Globus pallidus (tissue), 1 donor: Measurements from ENCODE around the gene SAMD10.
"Not testable (repeated sequence)": the region's sequence is repeated elsewhere in the genome, so short reads cannot be mapped to it uniquely, and the experiment has no call there.

ENCODE experiments used
- DNase-seq: peaks from one replicate; pipeline ENCODE4 v3.0.0-alpha.2; 2015; ENCODE audit warnings: low spot score

SAMD10 gene

GRCh38 chr20:63968928-63969760 lies 10.3 kb downstream of the SAMD10 start:
- no peak for DNase-seq

DNA sequence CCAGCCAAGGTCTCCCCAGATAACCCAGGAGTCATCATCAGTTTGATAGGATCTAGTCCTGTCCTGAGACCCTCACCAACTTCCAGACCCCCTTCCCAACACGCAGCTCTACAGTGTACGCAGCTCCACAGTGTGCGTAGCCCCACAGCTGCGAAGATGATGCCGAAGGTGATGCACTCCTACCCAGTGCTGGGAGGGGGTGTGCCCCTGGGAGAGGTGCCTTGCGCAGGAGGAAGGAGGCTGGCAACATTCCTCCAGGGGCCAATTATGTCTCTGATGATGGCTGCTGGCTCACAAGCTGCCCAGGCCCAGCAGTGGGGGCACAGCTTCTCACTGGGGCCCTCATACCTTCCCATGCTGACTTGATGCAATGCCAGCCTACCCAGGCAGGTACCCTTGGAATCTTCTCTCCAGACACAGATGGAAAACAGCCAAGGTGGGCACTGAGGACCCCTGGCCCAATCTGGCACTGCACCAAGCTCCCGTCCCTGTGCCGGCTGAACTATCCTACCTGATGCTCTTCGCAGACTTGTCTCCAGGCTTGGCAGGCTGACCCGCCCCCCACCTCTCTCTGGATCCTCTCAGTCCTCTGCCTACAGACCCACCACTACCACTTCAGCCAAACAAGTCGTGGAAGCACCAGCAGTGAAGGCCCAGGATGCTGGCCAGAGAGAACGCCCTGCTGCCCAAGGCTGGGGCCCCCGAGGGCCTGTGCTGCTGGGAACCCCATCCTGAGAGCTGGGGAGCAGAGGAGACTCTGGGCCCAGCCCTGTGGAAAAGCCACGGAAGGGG lies 11.1 kb downstream of the SAMD10 start:
- DNase-seq, result no peak

- DNase-seq, result no peak
These were observed 11.9 kb downstream of the SAMD10 start for GRCh38 chr20:63967330-63968135.

DNA sequence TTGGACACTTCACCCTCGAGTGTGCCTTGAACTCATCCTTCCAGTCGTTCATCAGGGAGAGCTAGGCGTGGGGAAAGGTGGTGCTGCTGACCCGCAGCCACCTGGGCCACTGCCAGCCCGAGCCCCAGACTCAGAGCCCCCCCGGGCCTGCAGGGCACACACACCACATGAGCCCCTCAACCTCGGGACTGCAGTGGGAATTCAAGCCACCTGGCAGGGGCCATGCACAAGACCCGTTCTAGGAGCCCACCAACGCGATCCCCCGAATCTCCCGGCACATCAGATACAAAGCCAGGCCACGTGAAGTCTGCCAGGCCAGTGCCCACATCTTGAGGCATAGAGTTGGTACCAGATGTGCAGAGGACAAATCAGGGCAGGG lies 12.5 kb downstream of the SAMD10 start:
- no peak for DNase-seq

- no peak for DNase-seq
These were observed 13.1 kb downstream of the SAMD10 start for GRCh38 chr20:63966172-63966943.

GRCh38 chr20:63964412-63964811 lies 15.0 kb downstream of the SAMD10 start:
- no peak for DNase-seq

GRCh38 chr20:63963784-63964301 lies 15.6 kb downstream of the SAMD10 start:
- no peak for DNase-seq

DNA sequence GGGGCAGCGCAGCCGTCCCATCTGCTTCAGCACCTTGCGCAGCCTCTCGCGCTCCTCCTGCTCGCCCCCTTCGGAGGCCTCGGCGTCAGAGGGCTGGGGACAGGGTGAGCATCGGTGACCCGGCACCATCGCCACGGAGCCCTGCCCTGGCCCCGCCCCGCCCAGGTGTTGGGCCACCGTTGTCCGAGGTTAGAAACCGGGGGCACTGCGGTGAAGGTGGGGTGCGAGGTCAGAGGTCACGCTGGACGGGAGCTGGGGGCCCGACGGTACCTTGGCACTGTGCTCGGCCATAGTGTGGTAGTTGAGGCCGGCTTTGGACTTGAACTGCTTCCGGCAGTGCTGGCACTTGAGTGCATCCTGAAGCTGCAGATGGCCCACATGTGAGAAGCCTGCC lies 16.1 kb downstream of the SAMD10 start:
- DNase-seq, result no peak

DNA sequence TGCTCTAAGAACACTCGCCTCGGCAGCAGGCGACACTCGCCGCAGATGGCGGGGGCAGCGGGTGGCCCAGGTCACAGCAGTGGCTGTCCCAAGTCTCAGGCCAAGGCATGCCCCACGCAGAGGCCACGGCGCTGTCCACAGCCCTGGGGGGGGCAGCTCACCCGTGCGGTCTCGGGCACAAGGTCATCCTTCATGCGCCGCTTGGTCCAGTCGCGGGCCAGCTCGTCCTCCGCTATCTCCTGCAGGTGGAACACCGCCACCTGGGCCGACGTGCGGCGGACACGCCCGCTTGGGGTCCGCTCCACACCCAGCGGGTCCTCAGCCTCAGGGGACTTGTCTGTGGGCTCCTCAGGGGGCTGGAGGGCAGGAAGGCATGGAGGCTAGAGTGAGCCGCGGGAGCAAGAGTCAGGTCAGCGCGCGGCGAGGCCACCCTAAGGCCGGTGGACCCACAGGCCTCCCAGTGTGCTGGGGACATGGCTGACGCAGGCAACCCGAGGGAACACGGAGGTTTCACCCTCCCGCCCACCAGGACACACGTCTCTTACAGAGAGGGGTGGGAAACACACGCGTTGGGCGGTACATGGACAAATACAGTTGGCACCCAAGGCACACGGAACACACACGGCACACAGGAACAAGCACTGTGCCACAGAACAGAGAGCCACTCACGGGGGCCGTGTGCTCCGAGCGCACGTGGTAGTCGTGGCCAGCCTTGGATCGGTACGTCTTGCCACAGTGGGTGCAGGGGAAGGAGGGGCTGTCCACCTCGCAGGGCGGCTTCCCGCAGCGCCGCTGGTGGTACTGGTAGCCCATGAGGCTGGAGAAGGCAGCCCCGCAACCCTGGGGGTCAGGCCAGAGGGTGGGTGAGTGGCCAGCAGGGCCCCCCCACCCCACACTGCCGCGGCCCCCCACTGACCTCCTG lies 16.8 kb downstream of the SAMD10 start:
- DNase-seq, result no peak

GRCh38 chr20:63961664-63962425 lies 17.6 kb downstream of the SAMD10 start:
- DNase-seq, result no peak

DNA sequence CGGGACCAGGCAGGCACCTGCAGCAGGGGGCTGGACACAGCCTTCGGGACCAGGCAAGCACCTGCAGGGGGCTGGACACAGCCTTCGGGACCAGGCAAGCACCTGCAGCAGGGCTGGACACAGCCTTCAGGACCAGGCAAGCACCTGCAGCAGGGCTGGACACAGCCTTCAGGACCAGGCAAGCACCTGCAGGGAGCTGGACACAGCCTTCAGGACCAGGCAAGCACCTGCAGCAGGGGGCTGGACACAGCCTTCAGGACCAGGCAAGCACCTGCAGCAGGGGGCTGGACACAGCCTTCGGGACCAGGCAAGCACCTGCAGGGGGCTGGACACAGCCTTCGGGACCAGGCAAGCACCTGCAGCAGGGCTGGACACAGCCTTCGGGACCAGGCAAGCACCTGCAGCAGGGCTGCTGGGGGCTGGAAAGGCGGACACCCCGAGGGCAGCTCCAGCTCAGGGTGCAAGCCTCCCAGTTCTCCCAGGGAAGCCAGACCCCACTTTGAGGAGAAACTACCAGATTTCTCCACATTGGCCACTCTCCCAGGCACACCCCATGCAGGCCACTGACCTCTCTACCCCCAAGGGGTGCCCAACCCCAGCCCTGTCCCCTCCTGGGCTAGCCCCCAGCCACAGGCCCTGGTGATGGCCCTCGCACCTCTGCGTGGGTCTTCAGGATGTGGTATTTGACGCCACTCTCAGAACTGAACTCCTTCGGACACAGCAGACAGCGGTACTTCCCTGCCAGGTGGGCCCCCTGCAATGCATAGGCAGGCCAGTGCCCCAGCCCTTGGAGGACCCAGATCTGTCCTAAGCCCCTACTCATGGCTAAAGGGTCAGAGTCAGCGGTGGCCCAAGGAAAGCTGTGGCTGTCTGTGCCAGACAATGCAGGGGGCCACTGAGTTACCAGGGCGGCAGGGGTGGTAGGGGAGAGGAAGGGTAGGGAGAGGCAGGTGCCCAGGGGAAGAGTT lies 18.5 kb downstream of the SAMD10 start:
- DNase-seq, result not testable (repeated sequence)

DNA sequence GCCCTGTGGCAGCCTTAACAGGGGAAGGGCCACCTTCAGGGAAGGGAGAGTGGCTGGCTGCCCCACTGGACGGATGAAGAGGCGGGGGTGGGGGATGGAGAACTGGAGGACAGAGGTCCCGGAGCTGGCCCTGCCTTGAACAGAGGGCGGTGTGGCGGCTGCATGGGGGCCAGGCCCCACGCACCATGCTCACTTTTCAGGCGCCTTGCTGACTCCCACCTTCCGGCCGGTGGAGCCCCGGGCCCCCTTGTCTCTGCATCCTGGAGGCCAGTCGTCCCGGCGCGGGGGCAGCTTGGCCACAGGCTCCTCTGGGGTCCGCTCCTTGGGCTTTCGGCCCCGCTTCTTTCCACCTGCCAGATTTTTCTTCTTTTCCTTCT lies 19.8 kb downstream of the SAMD10 start:
- no peak for DNase-seq

GRCh38 chr20:63958964-63959698 lies 20.3 kb downstream of the SAMD10 start:
- DNase-seq, result no peak

DNA sequence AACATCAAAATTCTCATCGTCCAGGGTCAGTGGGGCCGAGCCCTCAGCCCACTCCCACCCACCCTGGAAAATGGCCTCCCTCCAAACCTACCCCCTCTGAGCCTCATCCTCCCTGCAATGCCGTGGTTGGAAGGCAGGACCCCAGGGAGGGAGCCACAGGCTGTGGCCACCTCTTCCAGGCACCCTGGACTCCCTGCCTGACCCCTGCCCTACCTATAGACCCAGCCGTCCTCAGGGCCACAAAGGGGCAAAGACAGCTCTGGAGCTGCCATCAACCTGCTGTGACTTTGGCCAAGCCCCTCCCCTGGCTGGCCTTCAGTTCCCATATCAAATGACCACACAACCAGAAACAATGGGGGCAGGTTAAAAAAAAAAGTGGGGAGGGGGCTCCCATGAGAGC lies 21.0 kb downstream of the SAMD10 start:
- DNase-seq, result no peak

GRCh38 chr20:63957690-63958441 lies 21.6 kb downstream of the SAMD10 start:
- DNase-seq, result no peak

GRCh38 chr20:63957004-63957689 lies 22.3 kb downstream of the SAMD10 start:
- DNase-seq, result peak; percentile 48

GRCh38 chr20:63956664-63957003 lies 22.8 kb downstream of the SAMD10 start:
- DNase-seq, result no peak
